ENCODE measurements around the gene CTTNBP2NL.
"Not testable (repeated sequence)": the region's sequence is repeated elsewhere in the genome, so short reads cannot be mapped to it uniquely, and the experiment has no call there.

CTTNBP2NL gene

GRCh38 chr1:112406771-112407170 lies 10.8 kb downstream of the CTTNBP2NL start:
- no peaks in the 10 kb centered on the region for H3K9me3 ChIP-seq (ENCODE audit: severe bottlenecking)
- no peaks in the 10 kb centered on the region for H3K27me3 ChIP-seq (ENCODE audit: insufficient read depth, low read depth, severe bottlenecking)
- H3K4me3 ChIP-seq (ENCODE audit: low read depth, low read length): no peak overlapping the region
- H3K27ac ChIP-seq: no peak overlapping the region
- H3K36me3 ChIP-seq: peaks cover 4% of the 10 kb centered on the region; the same call in 1 of the 2 replicates
- no peak for DNase-seq
- no peak for TF ChIP-seq CTCF (IDR thresholded peaks at IDR 0.05; ENCODE audit: low read depth, low read length)

- H3K36me3 ChIP-seq: peaks cover 17% of the 10 kb centered on the region
- DNase-seq: no peak
- no peak overlapping the region for H3K27ac ChIP-seq
- H3K27me3 ChIP-seq (ENCODE audit: insufficient read depth, low read depth, severe bottlenecking): no peaks in the 10 kb centered on the region
- no peaks in the 10 kb centered on the region for H3K9me3 ChIP-seq (ENCODE audit: severe bottlenecking)
- TF ChIP-seq CTCF (IDR thresholded peaks at IDR 0.05; ENCODE audit: low read depth, low read length): no peak
- no peak overlapping the region for H3K4me3 ChIP-seq (ENCODE audit: low read depth, low read length)
Observed at GRCh38 chr1:112409414-112409813, 13.4 kb downstream of the CTTNBP2NL start.

GRCh38 chr1:112410673-112411072 lies 14.7 kb downstream of the CTTNBP2NL start:
- Histone ChIP-seq H3K9me3 (ENCODE audit: severe bottlenecking) (no peaks in the 10 kb centered on the region), H3K27ac (no peak overlapping the region), H3K4me3 (ENCODE audit: low read depth, low read length) (no peak overlapping the region), H3K36me3 (peaks cover 21% of the 10 kb centered on the region), H3K27me3 (ENCODE audit: insufficient read depth, low read depth, severe bottlenecking) (no peaks in the 10 kb centered on the region)
- TF ChIP-seq CTCF (IDR thresholded peaks at IDR 0.05; ENCODE audit: low read depth, low read length): no peak
- DNase-seq: no peak

GRCh38 chr1:112417271-112417670 lies 21.3 kb downstream of the CTTNBP2NL start:
- no peak for DNase-seq
- no peak overlapping the region for H3K27ac ChIP-seq
- H3K9me3 ChIP-seq (ENCODE audit: severe bottlenecking): no peaks in the 10 kb centered on the region
- H3K4me3 ChIP-seq (ENCODE audit: low read depth, low read length): no peak overlapping the region
- no peak for TF ChIP-seq CTCF (IDR thresholded peaks at IDR 0.05; ENCODE audit: low read depth, low read length)
- H3K36me3 ChIP-seq: peaks cover 29% of the 10 kb centered on the region
- H3K27me3 ChIP-seq (ENCODE audit: insufficient read depth, low read depth, severe bottlenecking): no peaks in the 10 kb centered on the region

- Histone ChIP-seq H3K27ac (no peak overlapping the region), H3K36me3 (peaks cover 26% of the 10 kb centered on the region), H3K9me3 (ENCODE audit: severe bottlenecking) (no peaks in the 10 kb centered on the region), H3K4me3 (ENCODE audit: low read depth, low read length) (no peak overlapping the region), H3K27me3 (ENCODE audit: insufficient read depth, low read depth, severe bottlenecking) (no peaks in the 10 kb centered on the region)
- no peak for DNase-seq
- no peak for TF ChIP-seq CTCF (IDR thresholded peaks at IDR 0.05; ENCODE audit: low read depth, low read length)
Observed at GRCh38 chr1:112418099-112418892, 22.3 kb downstream of the CTTNBP2NL start.

- TF ChIP-seq CTCF (IDR thresholded peaks at IDR 0.05; ENCODE audit: low read depth, low read length): no peak
- H3K4me3 ChIP-seq (ENCODE audit: low read depth, low read length): no peak overlapping the region
- H3K27ac ChIP-seq: no peak overlapping the region
- no peaks in the 10 kb centered on the region for H3K27me3 ChIP-seq (ENCODE audit: insufficient read depth, low read depth, severe bottlenecking)
- no peak for DNase-seq
- H3K36me3 ChIP-seq: no peaks in the 10 kb centered on the region
- H3K9me3 ChIP-seq (ENCODE audit: severe bottlenecking): no peaks in the 10 kb centered on the region
Observed at GRCh38 chr1:112423207-112423606, 27.2 kb downstream of the CTTNBP2NL start.

- not testable (repeated sequence) for H3K4me3 ChIP-seq (ENCODE audit: low read depth, low read length); DNase-seq; H3K36me3 ChIP-seq; H3K27ac ChIP-seq; H3K9me3 ChIP-seq (ENCODE audit: severe bottlenecking); H3K27me3 ChIP-seq (ENCODE audit: insufficient read depth, low read depth, severe bottlenecking)
Observed at GRCh38 chr1:112423666-112424065, 27.7 kb downstream of the CTTNBP2NL start.

Data from WERI-Rb-1 (cell line).